Activated CD4-positive, CD25-positive, alpha-beta regulatory T cell treated with anti-CD3 and anti-CD28 coated beads, Interleukin-2, amount 50 U/mL, for 72 hours (primary cell): Measurements from ENCODE around the gene CPNE9.
"Not testable (repeated sequence)": the region's sequence is repeated elsewhere in the genome, so short reads cannot be mapped to it uniquely, and the experiment has no call there.

Source experiments
- DNase-seq: peaks from one replicate; pipeline ENCODE4 v3.0.0; 2021

Gene CPNE9

GRCh38 chr3:9749645-9750555, 46.3 kb downstream of the CPNE9 start, which contains the start of gene OGG1:
Gene OGG1 (plus strand): TSS chr3:9749952. CDS start chr3:9750287, 335 bp downstream.
- peak; percentile 92 for DNase-seq

- DNase-seq, result no peak
Observed at GRCh38 chr3:9750556-9751411, 47.2 kb downstream of the CPNE9 start.

GRCh38 chr3:9754678-9755077, 51.0 kb downstream of the CPNE9 start:
- no peak for DNase-seq

- DNase-seq, result no peak
Observed at GRCh38 chr3:9757427-9757826, 53.8 kb downstream of the CPNE9 start.

- no peak for DNase-seq
Observed at GRCh38 chr3:9760779-9761505, 57.3 kb downstream of the CPNE9 start.

GRCh38 chr3:9761919-9762318, 58.3 kb downstream of the CPNE9 start:
- no peak for DNase-seq

GRCh38 chr3:9762871-9763270, 59.2 kb downstream of the CPNE9 start:
- no peak for DNase-seq

GRCh38 chr3:9765865-9766264, 62.2 kb downstream of the CPNE9 start:
- no peak for DNase-seq

GRCh38 chr3:9767418-9767817, 63.8 kb downstream of the CPNE9 start:
- DNase-seq, result no peak

GRCh38 chr3:9768141-9768775, 64.6 kb downstream of the CPNE9 start:
- no peak for DNase-seq

GRCh38 chr3:9769012-9769411, 65.4 kb downstream of the CPNE9 start:
- no peak for DNase-seq

GRCh38 chr3:9769426-9770275, 66.0 kb downstream of the CPNE9 start, which contains the start of gene CAMK1:
Gene CAMK1 (minus strand): TSS chr3:9769947. CDS start chr3:9767749, 2,198 bp downstream.
- peak; percentile 66 for DNase-seq

- no peak for DNase-seq
Observed at GRCh38 chr3:9770276-9770812, 66.7 kb downstream of the CPNE9 start.

GRCh38 chr3:9771007-9771406, 67.4 kb downstream of the CPNE9 start:
- not testable (repeated sequence) for DNase-seq

- no peak for DNase-seq
Observed at GRCh38 chr3:9776896-9777693, 73.5 kb downstream of the CPNE9 start.

GRCh38 chr3:9777694-9778021, 74.0 kb downstream of the CPNE9 start:
- DNase-seq, result no peak

- DNase-seq, result no peak
Observed at GRCh38 chr3:9778143-9779074, 74.8 kb downstream of the CPNE9 start.

GRCh38 chr3:9779075-9779593, 75.5 kb downstream of the CPNE9 start:
- no peak for DNase-seq
